Thyroid gland (tissue), 4 donors: Measurements from ENCODE around the gene GGA2. TPM values are rescaled to one million over a fixed set of nuclear protein-coding genes. Genes with fewer than 3 reads are reported as not detected.

ENCODE experiments used
- DNase-seq, 2 donors: peaks; one replicate each; pipeline ENCODE4 v3.0.0-alpha.2; 2019
- H3K27ac ChIP-seq, 3 donors: fragments of 200-600 bp; sonication (generic); 1 replicate in 2 of 3; 2 replicates in 1 of 3; pipeline ENCODE4 v1.5.1; 2016 to 2019; ENCODE audit warnings: mild to moderate bottlenecking in 1 of 3, moderate library complexity in 1 of 3
- H3K27me3 ChIP-seq: fragments of 200-600 bp; sonication (generic); one replicate; pipeline ENCODE4 v1.5.1; 2019
- H3K36me3 ChIP-seq, 2 donors: fragments of 200-600 bp; sonication (generic); one replicate each; pipeline ENCODE4 v1.5.1; 2016 to 2019
- H3K4me1 ChIP-seq, 2 donors: fragments of 200-600 bp; sonication (generic); one replicate each; pipeline ENCODE4 v1.5.1; 2017 to 2019
- H3K4me3 ChIP-seq, 3 donors: fragments of 200-600 bp; sonication (generic); replicated peaks in 1 of 3; 1 replicate in 2 of 3; 2 replicates in 1 of 3; pipeline ENCODE4 v1.5.1; 2016; ENCODE audit warnings: mild to moderate bottlenecking in 1 of 3
- H3K9me3 ChIP-seq: fragments of 200-600 bp; sonication (generic); one replicate; pipeline ENCODE4 v1.5.1; 2017
- CTCF ChIP-seq, 6 experiments: fragments of 200-600 bp in 3 of 6; fragments of 450-650 bp in 3 of 6; sonication (generic) in 3 of 6; IDR thresholded peaks; one replicate each; pipeline ENCODE4 v1.5.1; 2016 to 2019; ENCODE audit warnings: antibody characterized with exemption in 6 of 6, mild to moderate bottlenecking in 2 of 6, inconsistent platforms in 1 of 6, moderate library complexity in 1 of 6
- POLR2A ChIP-seq, 2 donors: fragments of 450-650 bp; IDR thresholded peaks; one replicate each; pipeline ENCODE4 v1.6.1; 2017; ENCODE audit warnings: antibody characterized with exemption in 2 of 2, mild to moderate bottlenecking in 2 of 2, moderate library complexity in 1 of 2
- WGBS, 2 donors: methylation state at CpG; one replicate each; pipeline ENCODE4 v1.1.5; 2017; 5-methylcytosine and 5-hydroxymethylcytosine counted together
- intact Hi-C: fragments of 100-400 bp; cut with DNase I; formaldehyde crosslinking; loops from one replicate; pipeline ENCODE4 v1.15.1; 2023
- total RNA-seq, 4 donors: library from RNA; depleted of rRNA; stranded (reverse); fragments of >200 nt; gene quantifications; one replicate each; pipeline ENCODE4 v1.2.3, GENCODE V29; 2016

Gene GGA2
- total RNA-seq, 4 donors from 2014 or later, result 103 to 190 (median 159) TPM

- Histone ChIP-seq H3K36me3 (peaks cover 0 to 29% of the 10 kb centered on the region in 2 donors), H3K9me3 (no peaks in the 10 kb centered on the region), H3K4me1 (no peaks in the 10 kb centered on the region), H3K27ac (no peak overlapping the region), H3K4me3 (no peak overlapping the region), H3K27me3 (no peaks in the 10 kb centered on the region)
- WGBS, 2 donors, result 72 to 95% methylated on average over 4 of the region's 4 CpGs
- no peak for TF ChIP-seq CTCF (IDR thresholded peaks at IDR 0.05)
- no peak for TF ChIP-seq POLR2A (IDR thresholded peaks at IDR 0.05)
- no peak for DNase-seq
- intact Hi-C loops, result no loop called here
Measured at GRCh38 chr16:23521037-23521743, 10.9 kb upstream of the GGA2 start.

GRCh38 chr16:23520500-23520899, 10.2 kb upstream of the GGA2 start:
- TF ChIP-seq POLR2A (IDR thresholded peaks at IDR 0.05) (no peak), CTCF (IDR thresholded peaks at IDR 0.05) (no peak)
- Histone ChIP-seq H3K27me3 (no peaks in the 10 kb centered on the region), H3K9me3 (no peaks in the 10 kb centered on the region), H3K4me3 (no peak overlapping the region), H3K27ac (no peak overlapping the region), H3K36me3 (peaks cover 0 to 29% of the 10 kb centered on the region in 2 donors), H3K4me1 (no peaks in the 10 kb centered on the region)
- intact Hi-C loops, result no loop called here
- no peak for DNase-seq
- WGBS, 2 donors, result 88 to 95% methylated on average over 4 of the region's 4 CpGs

GRCh38 chr16:23519282-23519681, 9.0 kb upstream of the GGA2 start:
- no peaks in the 10 kb centered on the region for H3K4me1 ChIP-seq
- TF ChIP-seq CTCF (IDR thresholded peaks at IDR 0.05) (no peak), POLR2A (IDR thresholded peaks at IDR 0.05) (no peak)
- H3K36me3 ChIP-seq, result peaks cover 0 to 19% of the 10 kb centered on the region in 2 donors
- intact Hi-C loops, result no loop called here
- H3K27me3 ChIP-seq, result no peaks in the 10 kb centered on the region
- no peaks in the 10 kb centered on the region for H3K9me3 ChIP-seq
- no peak overlapping the region for H3K27ac ChIP-seq
- WGBS, 2 donors, result 95 to 100% methylated on average over 3 to 5 of the region's 5 CpGs
- no peak overlapping the region for H3K4me3 ChIP-seq
- DNase-seq, result no peak

- 72 to 81% methylated on average over 3 of the region's 3 CpGs for WGBS, 2 donors
- Histone ChIP-seq H3K4me3 (no peak overlapping the region), H3K27me3 (no peaks in the 10 kb centered on the region), H3K9me3 (no peaks in the 10 kb centered on the region), H3K27ac (no peak overlapping the region), H3K36me3 (peaks cover 0 to 11% of the 10 kb centered on the region in 2 donors), H3K4me1 (no peaks in the 10 kb centered on the region)
- intact Hi-C loops, result no loop called here
- TF ChIP-seq POLR2A (IDR thresholded peaks at IDR 0.05) (no peak), CTCF (IDR thresholded peaks at IDR 0.05) (no peak)
- DNase-seq, result no peak
Measured at GRCh38 chr16:23518435-23518891, 8.2 kb upstream of the GGA2 start.

- intact Hi-C loops, result no loop called here
- TF ChIP-seq POLR2A (IDR thresholded peaks at IDR 0.05) (no peak), CTCF (IDR thresholded peaks at IDR 0.05) (no peak)
- no peaks in the 10 kb centered on the region for H3K9me3 ChIP-seq
- DNase-seq, result no peak
- WGBS, 2 donors, result 92 to 95% methylated on average over 4 of the region's 4 CpGs
- H3K36me3 ChIP-seq, result no peaks in the 10 kb centered on the region
- no peaks in the 10 kb centered on the region for H3K4me1 ChIP-seq
- no peaks in the 10 kb centered on the region for H3K27me3 ChIP-seq
- no peak overlapping the region for H3K4me3 ChIP-seq
- H3K27ac ChIP-seq, result no peak overlapping the region
Measured at GRCh38 chr16:23516366-23517137, 6.3 kb upstream of the GGA2 start.
